ENCODE data around the gene TFF1.
A peak's percentile ranks its signal among the peaks of the same experiment; 100 is the strongest.

Gene TFF1

GRCh38 chr21:42398436-42399028, 32.2 kb upstream of the TFF1 start:
- Histone ChIP-seq H2BK12ac (ENCODE audit: low read length in 2 of 2) (no peak overlapping the region), H2BK120ac (ENCODE audit: low read depth, low read length) (no peak overlapping the region), H3K18ac (ENCODE audit: low read depth in 1 of 2, low read length in 2 of 2) (no peak overlapping the region), H3K36me3 (ENCODE audit: control insufficient read depth in 1 of 2, insufficient read depth in 2 of 2, low read depth in 1 of 2, low read length in 2 of 2) (no peaks in the 10 kb centered on the region), H4K8ac (ENCODE audit: low read length) (no peak overlapping the region), H3K23ac (ENCODE audit: low read length in 2 of 2) (no peak overlapping the region), H2BK15ac (ENCODE audit: low read depth, poor library complexity, severe bottlenecking) (no peak overlapping the region), H2AK5ac (ENCODE audit: low read length, severe bottlenecking) (no peak overlapping the region), H3K27me3 (ENCODE audit: control insufficient read depth in 1 of 2, insufficient read depth in 1 of 2, low read length in 2 of 2) (peaks cover 0 to 35% of the 10 kb centered on the region in 2 experiments), H4K91ac (ENCODE audit: low read length) (no peak overlapping the region), H2AFZ (ENCODE audit: low read depth, low read length) (no peak overlapping the region), H3K9me3 (ENCODE audit: control insufficient read depth, low read length) (peaks cover 6% of the 10 kb centered on the region), H3K4me1 (ENCODE audit: control insufficient read depth, insufficient read depth, low read depth, low read length) (no peaks in the 10 kb centered on the region), H3K27ac (ENCODE audit: low read length, poor library complexity, severe bottlenecking) (no peak overlapping the region), H3K4me3 (ENCODE audit: insufficient read depth in 1 of 2, low read depth in 1 of 2, low read length in 2 of 2) (no peak overlapping the region), H3K14ac (ENCODE audit: low read length in 2 of 2) (no peak overlapping the region), H3K4me2 (ENCODE audit: low read length, poor library complexity, severe bottlenecking) (no peak overlapping the region), H3K79me1 (replicated peaks; ENCODE audit: low read length, poor library complexity, severe bottlenecking) (no peaks in the 10 kb centered on the region), H2BK5ac (ENCODE audit: low read depth, low read length, poor library complexity, severe bottlenecking) (no peak overlapping the region), H3K4ac (ENCODE audit: low read depth in 1 of 2, low read length in 2 of 2) (no peak overlapping the region), H3K9ac (ENCODE audit: low read length) (no peak overlapping the region)
- DNase-seq, result no peak
- WGBS, result 77% methylated on average over 12 of the region's 12 CpGs

GRCh38 chr21:42397746-42398394, 31.5 kb upstream of the TFF1 start:
- no peak for DNase-seq
- H3K27me3 ChIP-seq (ENCODE audit: control insufficient read depth in 1 of 2, insufficient read depth in 1 of 2, low read length in 2 of 2), result peaks cover 0 to 32% of the 10 kb centered on the region in 2 experiments
- no peaks in the 10 kb centered on the region for H3K4me1 ChIP-seq (ENCODE audit: control insufficient read depth, insufficient read depth, low read depth, low read length)
- H3K9me3 ChIP-seq (ENCODE audit: control insufficient read depth, low read length), result peaks cover 6% of the 10 kb centered on the region
- no peak overlapping the region for H2AFZ ChIP-seq (ENCODE audit: low read depth, low read length)
- H3K4me2 ChIP-seq (ENCODE audit: low read length, poor library complexity, severe bottlenecking), result no peak overlapping the region
- no peak overlapping the region for H3K4me3 ChIP-seq (ENCODE audit: insufficient read depth in 1 of 2, low read depth in 1 of 2, low read length in 2 of 2)
- no peak overlapping the region for H2BK12ac ChIP-seq (ENCODE audit: low read length in 2 of 2)
- no peak overlapping the region for H2BK120ac ChIP-seq (ENCODE audit: low read depth, low read length)
- H2BK5ac ChIP-seq (ENCODE audit: low read depth, low read length, poor library complexity, severe bottlenecking), result no peak overlapping the region
- no peak overlapping the region for H3K23ac ChIP-seq (ENCODE audit: low read length in 2 of 2)
- no peaks in the 10 kb centered on the region for H3K36me3 ChIP-seq (ENCODE audit: control insufficient read depth in 1 of 2, insufficient read depth in 2 of 2, low read depth in 1 of 2, low read length in 2 of 2)
- H3K4ac ChIP-seq (ENCODE audit: low read depth in 1 of 2, low read length in 2 of 2), result no peak overlapping the region
- no peak overlapping the region for H2AK5ac ChIP-seq (ENCODE audit: low read length, severe bottlenecking)
- no peak overlapping the region for H3K18ac ChIP-seq (ENCODE audit: low read depth in 1 of 2, low read length in 2 of 2)
- H3K14ac ChIP-seq (ENCODE audit: low read length in 2 of 2), result no peak overlapping the region
- H3K79me1 ChIP-seq (replicated peaks; ENCODE audit: low read length, poor library complexity, severe bottlenecking), result no peaks in the 10 kb centered on the region
- no peak overlapping the region for H4K8ac ChIP-seq (ENCODE audit: low read length)
- no peak overlapping the region for H3K9ac ChIP-seq (ENCODE audit: low read length)
- 81% methylated on average over 14 of the region's 14 CpGs for WGBS
- no peak overlapping the region for H2BK15ac ChIP-seq (ENCODE audit: low read depth, poor library complexity, severe bottlenecking)
- H4K91ac ChIP-seq (ENCODE audit: low read length), result no peak overlapping the region
- H3K27ac ChIP-seq (ENCODE audit: low read length, poor library complexity, severe bottlenecking), result no peak overlapping the region

GRCh38 chr21:42396799-42397745, 30.7 kb upstream of the TFF1 start:
- Histone ChIP-seq H2AK5ac (ENCODE audit: low read length, severe bottlenecking) (no peak overlapping the region), H3K14ac (ENCODE audit: low read length in 2 of 2) (no peak overlapping the region), H3K23ac (ENCODE audit: low read length in 2 of 2) (no peak overlapping the region), H3K9me3 (ENCODE audit: control insufficient read depth, low read length) (peaks cover 5% of the 10 kb centered on the region), H3K9ac (ENCODE audit: low read length) (no peak overlapping the region), H3K27me3 (ENCODE audit: control insufficient read depth in 1 of 2, insufficient read depth in 1 of 2, low read length in 2 of 2) (peaks cover 0 to 37% of the 10 kb centered on the region in 2 experiments), H3K79me1 (replicated peaks; ENCODE audit: low read length, poor library complexity, severe bottlenecking) (no peaks in the 10 kb centered on the region), H4K91ac (ENCODE audit: low read length) (no peak overlapping the region), H3K18ac (ENCODE audit: low read depth in 1 of 2, low read length in 2 of 2) (no peak overlapping the region), H2BK15ac (ENCODE audit: low read depth, poor library complexity, severe bottlenecking) (peak overlapping the region; percentile 46), H3K4me3 (ENCODE audit: insufficient read depth in 1 of 2, low read depth in 1 of 2, low read length in 2 of 2) (no peak overlapping the region), H2BK5ac (ENCODE audit: low read depth, low read length, poor library complexity, severe bottlenecking) (no peak overlapping the region), H4K8ac (ENCODE audit: low read length) (no peak overlapping the region), H3K4ac (ENCODE audit: low read depth in 1 of 2, low read length in 2 of 2) (no peak overlapping the region), H3K27ac (ENCODE audit: low read length, poor library complexity, severe bottlenecking) (no peak overlapping the region), H2BK120ac (ENCODE audit: low read depth, low read length) (no peak overlapping the region), H3K4me1 (ENCODE audit: control insufficient read depth, insufficient read depth, low read depth, low read length) (peaks cover 6% of the 10 kb centered on the region), H2AFZ (ENCODE audit: low read depth, low read length) (no peak overlapping the region), H2BK12ac (ENCODE audit: low read length in 2 of 2) (no peak overlapping the region), H3K4me2 (ENCODE audit: low read length, poor library complexity, severe bottlenecking) (no peak overlapping the region), H3K36me3 (ENCODE audit: control insufficient read depth in 1 of 2, insufficient read depth in 2 of 2, low read depth in 1 of 2, low read length in 2 of 2) (no peaks in the 10 kb centered on the region)
- WGBS, result 82% methylated on average over 19 of the region's 19 CpGs
- DNase-seq, result no peak
